ENCODE measurements around the gene AHNAK2.

Gene AHNAK2

DNA sequence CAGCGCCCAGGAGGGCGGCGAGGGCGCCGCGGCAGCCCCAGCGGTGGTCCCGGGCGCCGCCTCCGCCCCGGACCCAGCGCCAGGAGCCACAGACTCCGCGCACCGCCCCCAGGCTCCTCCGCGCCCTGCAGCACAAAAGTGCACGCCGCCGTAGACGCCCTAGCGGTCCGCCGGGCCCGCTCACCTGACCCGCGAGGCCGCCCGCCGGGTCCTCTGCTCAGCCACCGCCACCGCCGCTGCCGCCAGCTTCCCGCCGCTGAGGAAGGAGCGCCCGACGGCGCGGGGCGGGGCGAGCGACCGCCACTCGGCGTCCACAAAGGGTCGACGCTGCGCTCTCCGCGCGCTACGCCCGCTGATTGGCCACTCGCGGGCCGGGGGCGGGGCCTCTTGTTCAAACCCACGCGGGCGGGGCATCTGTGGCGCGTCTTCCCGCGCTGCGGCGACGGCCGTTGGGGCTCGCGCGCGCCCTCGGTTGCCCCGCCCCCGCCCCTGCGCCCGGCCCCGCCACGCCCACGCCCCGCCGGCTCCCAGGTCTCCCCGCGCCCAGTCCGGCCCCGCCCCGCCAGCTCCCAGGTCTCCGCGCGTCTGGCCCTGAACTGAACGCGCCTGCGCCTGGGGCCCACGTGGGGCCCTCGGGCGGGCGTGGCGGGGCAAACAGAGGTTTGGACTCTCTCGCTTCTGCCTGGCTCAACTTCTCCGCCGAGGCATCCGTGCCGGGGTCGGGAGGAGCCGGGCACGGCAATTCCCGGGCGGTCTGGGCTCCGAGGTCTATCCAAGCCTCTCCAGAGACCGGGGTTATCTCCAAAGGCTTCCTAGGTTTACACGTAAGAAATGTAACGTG is 42.9 kb upstream of the AHNAK2 start, which contains the start of gene CDCA4:
Gene CDCA4, minus strand, starts transcription at position 269 of the 841 bp plus-strand sequence. CDS start 9,154 bp downstream, outside the sequence.
- Histone ChIP-seq H3K4me1 (ENCODE audit: control insufficient read depth in 5 of 5, insufficient read depth in 5 of 5, low read length in 5 of 5) (peaks cover 2 to 31% (median 22%) of the 10 kb centered on the region in 5 donors), H3K36me3 (ENCODE audit: control insufficient read depth in 5 of 5, insufficient read depth in 5 of 5, low read length in 5 of 5) (no peaks in the 10 kb centered on the region), H3K4me3 (ENCODE audit: low read depth in 1 of 5, low read length in 5 of 5) (peak within 1 kb of the TSS; percentile 65 to 81 (median 77)), H3K27me3 (ENCODE audit: control insufficient read depth in 5 of 5, insufficient read depth in 4 of 5, low read length in 5 of 5) (no peaks in the 10 kb centered on the region), H3K9ac (ENCODE audit: low read length in 5 of 5) (peak within 1 kb of the TSS; percentile 39 to 89 (median 84)), H3K27ac (ENCODE audit: low read depth, low read length) (peak within 1 kb of the TSS; percentile 74), H3K9me3 (ENCODE audit: control insufficient read depth in 5 of 5, low read length in 5 of 5) (no peaks in the 10 kb centered on the region)

DNA sequence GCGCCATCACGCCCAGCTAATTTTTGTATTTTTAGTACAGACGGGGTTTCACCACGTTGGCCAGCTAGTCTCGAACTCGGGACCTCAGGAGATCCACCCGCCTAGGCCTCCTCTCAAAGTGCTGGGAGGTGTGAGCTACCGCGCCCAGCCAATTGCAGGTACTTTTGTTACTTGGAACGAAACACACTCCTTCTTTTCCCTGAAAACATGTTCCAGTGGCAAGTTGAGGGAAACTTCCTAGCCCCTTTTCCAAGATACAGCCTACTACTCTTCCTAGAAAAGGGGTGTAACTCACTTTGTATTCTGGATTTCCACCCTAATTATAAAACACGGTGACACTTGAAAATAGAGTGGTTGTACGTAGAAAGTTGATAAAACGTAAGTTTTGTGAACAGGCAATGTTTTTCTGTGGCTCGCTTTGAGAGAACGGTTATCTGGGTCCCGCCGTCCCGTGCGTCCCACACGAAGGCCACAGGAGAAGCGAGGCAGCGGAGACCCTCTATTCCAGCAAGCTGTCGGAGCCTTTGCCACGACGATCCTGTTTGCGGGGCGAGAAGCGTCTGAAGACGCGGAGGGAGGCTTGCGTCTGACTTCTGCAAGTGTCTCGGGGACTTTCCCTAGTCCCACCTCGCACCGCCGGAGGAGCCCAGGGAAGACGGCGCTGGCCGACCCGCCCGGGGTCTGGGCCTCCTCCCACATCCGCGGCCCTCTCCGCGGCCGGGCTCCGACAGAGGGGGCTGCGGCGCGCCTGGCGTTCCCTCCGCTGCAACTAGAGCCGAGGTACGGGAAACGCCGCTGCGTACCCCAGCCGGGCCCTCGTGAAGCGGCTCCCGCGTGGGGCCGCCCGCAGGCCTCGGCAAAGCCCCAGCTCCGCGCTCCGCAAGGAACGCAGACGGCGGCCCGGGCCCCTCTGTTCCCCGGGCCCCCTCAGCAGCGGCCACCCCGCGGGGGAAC is 42.0 kb upstream of the AHNAK2 start:
- Histone ChIP-seq H3K4me1 (ENCODE audit: control insufficient read depth in 5 of 5, insufficient read depth in 5 of 5, low read length in 5 of 5) (peaks cover 2 to 31% (median 22%) of the 10 kb centered on the region in 5 donors), H3K9ac (ENCODE audit: low read length in 5 of 5) (peak overlapping the region; percentile 38 to 84 (median 73)), H3K9me3 (ENCODE audit: control insufficient read depth in 5 of 5, low read length in 5 of 5) (no peaks in the 10 kb centered on the region), H3K36me3 (ENCODE audit: control insufficient read depth in 5 of 5, insufficient read depth in 5 of 5, low read length in 5 of 5) (no peaks in the 10 kb centered on the region), H3K27me3 (ENCODE audit: control insufficient read depth in 5 of 5, insufficient read depth in 4 of 5, low read length in 5 of 5) (no peaks in the 10 kb centered on the region), H3K4me3 (ENCODE audit: low read depth in 1 of 5, low read length in 5 of 5) (peak overlapping the region; percentile 65 to 78 (median 69)), H3K27ac (ENCODE audit: low read depth, low read length) (no peak overlapping the region)

DNA sequence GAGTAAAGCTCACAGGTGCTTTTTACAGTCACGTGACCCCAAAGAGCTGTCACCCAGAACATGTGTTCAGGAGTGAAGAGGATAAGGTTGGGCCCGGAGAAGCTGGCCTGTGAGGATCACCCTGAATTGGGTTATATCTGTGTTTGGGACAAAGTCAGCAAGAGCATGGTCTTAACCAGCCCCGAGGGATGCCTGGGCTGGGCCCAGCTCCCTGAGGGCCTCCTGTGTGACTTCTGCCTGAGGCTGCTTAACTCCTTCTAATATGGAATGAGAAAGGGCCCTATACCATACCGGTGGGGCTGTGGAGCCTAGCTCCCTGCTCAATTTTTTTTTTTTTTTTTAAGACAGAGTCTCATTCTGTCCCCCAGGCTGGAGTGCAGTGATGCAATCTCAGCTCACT is 40.2 kb upstream of the AHNAK2 start:
- Histone ChIP-seq H3K27ac (ENCODE audit: low read depth, low read length) (no peak overlapping the region), H3K4me1 (ENCODE audit: control insufficient read depth in 5 of 5, insufficient read depth in 5 of 5, low read length in 5 of 5) (peaks cover 2 to 31% (median 22%) of the 10 kb centered on the region in 5 donors), H3K27me3 (ENCODE audit: control insufficient read depth in 5 of 5, insufficient read depth in 4 of 5, low read length in 5 of 5) (no peaks in the 10 kb centered on the region), H3K4me3 (ENCODE audit: low read depth in 1 of 5, low read length in 5 of 5) (no peak overlapping the region), H3K36me3 (ENCODE audit: control insufficient read depth in 5 of 5, insufficient read depth in 5 of 5, low read length in 5 of 5) (no peaks in the 10 kb centered on the region), H3K9ac (ENCODE audit: low read length in 5 of 5) (no peak overlapping the region), H3K9me3 (ENCODE audit: control insufficient read depth in 5 of 5, low read length in 5 of 5) (no peaks in the 10 kb centered on the region)

DNA sequence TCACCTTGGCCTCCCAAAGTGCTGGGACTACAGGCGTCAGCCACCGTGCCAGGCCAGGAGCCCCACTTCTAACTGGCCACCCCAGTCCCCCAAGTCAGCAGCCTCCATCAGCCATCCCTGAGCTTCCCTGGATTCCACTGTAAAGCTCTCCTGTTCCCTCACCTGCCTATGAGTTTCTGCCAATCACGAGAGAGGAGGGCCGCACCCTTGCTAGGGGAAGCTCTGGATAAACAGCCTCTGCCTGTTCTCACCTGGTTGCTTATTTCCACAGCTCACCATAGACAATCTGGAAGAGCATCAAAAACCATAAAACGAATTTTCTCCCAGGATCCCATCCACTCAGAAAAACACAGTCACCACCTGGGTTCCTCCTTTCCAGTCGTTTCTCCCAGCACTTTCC is 37.7 kb upstream of the AHNAK2 start:
- Histone ChIP-seq H3K9ac (ENCODE audit: low read length in 5 of 5) (no peak overlapping the region), H3K27ac (ENCODE audit: low read depth, low read length) (no peak overlapping the region), H3K36me3 (ENCODE audit: control insufficient read depth in 5 of 5, insufficient read depth in 5 of 5, low read length in 5 of 5) (peaks cover 0 to 10% (median 8%) of the 10 kb centered on the region in 5 donors), H3K27me3 (ENCODE audit: control insufficient read depth in 5 of 5, insufficient read depth in 4 of 5, low read length in 5 of 5) (no peaks in the 10 kb centered on the region), H3K4me3 (ENCODE audit: low read depth in 1 of 5, low read length in 5 of 5) (no peak overlapping the region), H3K9me3 (ENCODE audit: control insufficient read depth in 5 of 5, low read length in 5 of 5) (no peaks in the 10 kb centered on the region), H3K4me1 (ENCODE audit: control insufficient read depth in 5 of 5, insufficient read depth in 5 of 5, low read length in 5 of 5) (peaks cover 2 to 24% (median 15%) of the 10 kb centered on the region in 5 donors)

DNA sequence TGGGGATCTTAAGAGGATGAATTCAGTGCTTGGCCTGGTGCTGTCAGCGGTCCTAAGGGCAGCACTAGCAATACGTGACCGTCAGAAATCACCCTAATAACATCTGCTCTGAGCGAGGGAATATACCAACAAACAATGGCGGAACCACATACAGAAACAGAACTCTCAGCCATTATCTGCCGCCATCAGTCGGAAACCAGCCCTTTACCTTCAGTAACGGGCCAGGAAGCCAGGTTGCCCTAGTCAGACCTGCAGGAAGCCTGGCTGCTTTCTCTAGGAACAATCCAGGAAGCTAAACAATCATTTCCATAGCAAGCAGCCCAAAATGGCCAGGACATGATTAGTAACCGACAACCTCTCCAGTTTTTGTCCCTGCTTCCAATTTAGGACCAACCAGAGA is 37.1 kb upstream of the AHNAK2 start:
- Histone ChIP-seq H3K9ac (ENCODE audit: low read length in 5 of 5) (no peak overlapping the region), H3K4me1 (ENCODE audit: control insufficient read depth in 5 of 5, insufficient read depth in 5 of 5, low read length in 5 of 5) (peaks cover 2 to 21% (median 13%) of the 10 kb centered on the region in 5 donors), H3K36me3 (ENCODE audit: control insufficient read depth in 5 of 5, insufficient read depth in 5 of 5, low read length in 5 of 5) (peaks cover 0 to 15% (median 11%) of the 10 kb centered on the region in 5 donors), H3K4me3 (ENCODE audit: low read depth in 1 of 5, low read length in 5 of 5) (no peak overlapping the region), H3K27ac (ENCODE audit: low read depth, low read length) (no peak overlapping the region), H3K27me3 (ENCODE audit: control insufficient read depth in 5 of 5, insufficient read depth in 4 of 5, low read length in 5 of 5) (no peaks in the 10 kb centered on the region), H3K9me3 (ENCODE audit: control insufficient read depth in 5 of 5, low read length in 5 of 5) (no peaks in the 10 kb centered on the region)

DNA sequence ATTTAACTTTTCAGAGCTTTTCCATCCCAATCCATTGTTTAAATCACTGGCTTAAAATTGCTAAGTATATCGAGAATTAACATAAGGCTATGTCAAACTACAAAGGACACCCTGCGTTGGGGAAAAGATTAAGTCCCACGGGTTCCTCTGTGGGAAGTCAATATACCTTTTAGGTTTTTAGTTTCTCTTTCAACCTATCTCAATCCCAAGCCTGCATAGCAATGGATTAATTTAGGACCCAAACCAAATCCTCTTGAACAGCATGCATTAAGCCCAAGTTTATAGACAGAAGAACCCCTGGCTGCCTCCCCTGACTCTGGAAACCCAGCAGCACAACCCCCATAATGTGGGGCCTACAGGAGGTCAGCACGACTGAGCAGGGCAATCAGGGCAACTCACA is 36.5 kb upstream of the AHNAK2 start:
- H3K4me3 ChIP-seq (ENCODE audit: low read depth in 1 of 5, low read length in 5 of 5): no peak overlapping the region
- peaks cover 0 to 15% (median 7%) of the 10 kb centered on the region in 5 donors for H3K4me1 ChIP-seq (ENCODE audit: control insufficient read depth in 5 of 5, insufficient read depth in 5 of 5, low read length in 5 of 5)
- H3K36me3 ChIP-seq (ENCODE audit: control insufficient read depth in 5 of 5, insufficient read depth in 5 of 5, low read length in 5 of 5): peaks cover 0 to 21% (median 17%) of the 10 kb centered on the region in 5 donors
- H3K9me3 ChIP-seq (ENCODE audit: control insufficient read depth in 5 of 5, low read length in 5 of 5): no peaks in the 10 kb centered on the region
- H3K9ac ChIP-seq (ENCODE audit: low read length in 5 of 5): no peak overlapping the region
- no peak overlapping the region for H3K27ac ChIP-seq (ENCODE audit: low read depth, low read length)
- H3K27me3 ChIP-seq (ENCODE audit: control insufficient read depth in 5 of 5, insufficient read depth in 4 of 5, low read length in 5 of 5): no peaks in the 10 kb centered on the region

DNA sequence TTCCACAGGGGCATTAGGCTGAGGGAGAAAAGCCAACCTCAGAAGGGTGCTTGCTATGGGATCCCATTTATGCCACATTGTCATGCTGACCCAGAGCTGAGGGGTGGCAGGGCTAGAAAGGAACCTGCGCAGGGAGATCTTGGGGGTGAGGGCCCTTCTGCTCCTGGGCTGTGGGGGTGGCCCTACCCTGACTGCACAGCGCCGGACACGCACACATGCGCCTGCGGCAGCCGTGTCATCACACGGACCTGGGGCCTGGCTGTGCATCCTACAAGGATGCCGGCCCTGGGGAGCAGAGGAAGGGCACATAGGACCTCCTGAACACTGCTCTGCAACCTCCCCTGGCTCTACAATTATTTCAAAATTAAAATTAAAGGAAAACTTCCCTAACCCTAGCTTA is 35.9 kb upstream of the AHNAK2 start:
- Histone ChIP-seq H3K4me3 (ENCODE audit: low read depth in 1 of 5, low read length in 5 of 5) (no peak overlapping the region), H3K36me3 (ENCODE audit: control insufficient read depth in 5 of 5, insufficient read depth in 5 of 5, low read length in 5 of 5) (peaks cover 0 to 26% (median 17%) of the 10 kb centered on the region in 5 donors), H3K27ac (ENCODE audit: low read depth, low read length) (no peak overlapping the region), H3K9me3 (ENCODE audit: control insufficient read depth in 5 of 5, low read length in 5 of 5) (no peaks in the 10 kb centered on the region), H3K4me1 (ENCODE audit: control insufficient read depth in 5 of 5, insufficient read depth in 5 of 5, low read length in 5 of 5) (peaks cover 0 to 9% (median 1%) of the 10 kb centered on the region in 5 donors), H3K9ac (ENCODE audit: low read length in 5 of 5) (peak overlapping the region in 1 of 5 donors; percentile 28), H3K27me3 (ENCODE audit: control insufficient read depth in 5 of 5, insufficient read depth in 4 of 5, low read length in 5 of 5) (no peaks in the 10 kb centered on the region)

DNA sequence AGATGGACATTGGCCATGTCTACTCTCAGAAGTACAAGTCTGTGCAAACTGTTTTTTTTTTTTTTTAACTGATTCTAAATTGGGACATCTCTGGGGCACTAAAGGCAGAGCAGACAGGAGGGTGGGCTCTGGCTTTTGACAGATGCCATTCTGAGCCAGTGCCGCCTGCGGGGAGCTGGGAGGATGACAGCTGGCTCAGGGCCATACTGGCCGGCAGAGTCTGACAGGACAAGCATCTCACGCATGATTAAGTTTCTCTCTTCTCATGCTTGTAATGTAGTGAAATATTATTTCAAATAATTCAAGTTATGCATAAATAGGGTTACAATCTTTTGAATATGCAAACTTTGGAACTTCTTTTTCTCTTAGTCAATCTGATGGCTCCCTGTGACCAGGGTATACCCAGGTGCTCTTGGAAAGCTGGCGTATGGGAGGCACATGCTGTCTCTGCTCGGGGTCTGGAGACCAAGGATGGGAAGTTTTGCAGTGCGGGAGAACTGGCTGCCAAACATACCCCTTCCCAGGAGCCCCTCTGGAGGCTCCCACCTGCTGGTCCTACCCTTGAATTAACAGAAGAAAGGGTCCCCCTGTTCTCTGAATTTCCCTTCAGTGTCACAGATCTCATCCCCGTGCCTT is 35.1 kb upstream of the AHNAK2 start:
- Histone ChIP-seq H3K9me3 (ENCODE audit: control insufficient read depth in 5 of 5, low read length in 5 of 5) (no peaks in the 10 kb centered on the region), H3K27ac (ENCODE audit: low read depth, low read length) (no peak overlapping the region), H3K4me3 (ENCODE audit: low read depth in 1 of 5, low read length in 5 of 5) (no peak overlapping the region), H3K4me1 (ENCODE audit: control insufficient read depth in 5 of 5, insufficient read depth in 5 of 5, low read length in 5 of 5) (peaks cover 0 to 4% (median 0%) of the 10 kb centered on the region in 5 donors), H3K27me3 (ENCODE audit: control insufficient read depth in 5 of 5, insufficient read depth in 4 of 5, low read length in 5 of 5) (no peaks in the 10 kb centered on the region), H3K9ac (ENCODE audit: low read length in 5 of 5) (no peak overlapping the region), H3K36me3 (ENCODE audit: control insufficient read depth in 5 of 5, insufficient read depth in 5 of 5, low read length in 5 of 5) (peaks cover 0 to 26% (median 17%) of the 10 kb centered on the region in 5 donors)

DNA sequence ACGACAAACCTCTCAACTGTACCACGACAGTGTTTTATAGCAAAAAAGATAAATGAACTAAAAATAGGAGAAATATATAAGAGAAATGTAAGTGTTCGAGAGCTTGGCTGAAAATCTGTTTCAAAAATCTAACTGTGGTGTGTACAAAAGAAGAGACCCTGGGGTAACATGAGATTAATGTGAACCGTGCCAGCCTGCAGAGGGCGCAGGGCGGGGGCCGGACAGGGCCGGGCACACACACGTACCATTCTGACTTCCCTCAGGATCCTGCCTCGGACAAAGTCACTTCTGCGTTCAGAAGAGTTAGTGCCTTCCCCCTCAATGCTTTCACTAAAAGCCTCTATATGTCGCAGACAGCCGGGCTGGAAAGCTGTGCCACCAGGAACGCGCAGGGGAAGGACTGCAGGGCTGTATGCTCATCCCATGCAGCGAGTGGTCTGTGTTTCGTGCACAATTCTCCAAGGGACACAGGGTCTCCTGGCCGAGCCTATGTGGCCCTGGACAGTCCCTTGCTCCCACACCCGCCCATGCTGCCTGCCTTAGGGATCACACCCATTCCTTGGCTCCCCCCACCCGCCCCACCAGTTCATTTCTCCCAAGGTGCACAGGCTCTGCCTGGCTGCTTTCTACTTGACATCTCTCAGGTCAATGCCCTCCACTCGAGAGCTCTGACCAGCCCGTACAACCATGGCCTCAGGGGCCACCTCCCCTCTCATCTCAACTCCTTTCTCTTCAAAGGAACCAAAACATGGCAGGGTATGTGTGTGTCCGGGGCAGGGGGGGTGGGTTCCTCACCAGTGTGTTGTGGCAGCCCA is 34.2 kb upstream of the AHNAK2 start:
- Histone ChIP-seq H3K9ac (ENCODE audit: low read length in 5 of 5) (no peak overlapping the region), H3K4me1 (ENCODE audit: control insufficient read depth in 5 of 5, insufficient read depth in 5 of 5, low read length in 5 of 5) (peaks cover 0 to 4% (median 0%) of the 10 kb centered on the region in 5 donors), H3K4me3 (ENCODE audit: low read depth in 1 of 5, low read length in 5 of 5) (no peak overlapping the region), H3K9me3 (ENCODE audit: control insufficient read depth in 5 of 5, low read length in 5 of 5) (no peaks in the 10 kb centered on the region), H3K36me3 (ENCODE audit: control insufficient read depth in 5 of 5, insufficient read depth in 5 of 5, low read length in 5 of 5) (peaks cover 0 to 30% (median 21%) of the 10 kb centered on the region in 5 donors), H3K27ac (ENCODE audit: low read depth, low read length) (no peak overlapping the region), H3K27me3 (ENCODE audit: control insufficient read depth in 5 of 5, insufficient read depth in 4 of 5, low read length in 5 of 5) (no peaks in the 10 kb centered on the region)
